ENCODE data around the gene AZIN2.

- no peak for TF ChIP-seq EZH2 (IDR thresholded peaks at IDR 0.05; ENCODE audit: insufficient read depth, poor library complexity, severe bottlenecking)
- no peak for TF ChIP-seq EZH2phosphoT487 (IDR thresholded peaks at IDR 0.05; ENCODE audit: insufficient read depth, low read depth)
Observed at GRCh38 chr1:33036526-33037503, 44.1 kb upstream of the AZIN2 start, which contains the start of gene AK2.
